ENCODE data around the gene CCRL2. TPM values are rescaled to one million over a fixed set of nuclear protein-coding genes. Genes with fewer than 3 reads are reported as not detected.

The CCRL2 gene
- total and polyA plus RNA-seq, 2 of the 8 experiments (the other 6 are each of a cell fraction or from before 2014, with no cell fraction given): not detected

- TF ChIP-seq RAD21 (IDR thresholded peaks at IDR 0.05 in 1 of 2, conservative IDR thresholded peaks at IDR 0.05 in 1 of 2; ENCODE audit: low read depth in 2 of 2, low read length in 2 of 2): peak in 1 of 2 experiments; percentile 38; a peak in 2 of 4 replicates
- no peak for TF ChIP-seq GTF2F1 (IDR thresholded peaks at IDR 0.05; ENCODE audit: borderline replicate concordance, low read depth, low read length)
- TF ChIP-seq CHD2 (IDR thresholded peaks at IDR 0.05; ENCODE audit: low read length): no peak
- no peak for TF ChIP-seq HDAC2 (IDR thresholded peaks at IDR 0.05; ENCODE audit: borderline replicate concordance in 1 of 2, low read depth in 2 of 2, low read length in 2 of 2)
Observed at GRCh38 chr3:46395210-46395661, 11.8 kb upstream of the CCRL2 start (continued).

Data from H1 (cell line).